Measurements from ENCODE around the gene NTRK2.

DNA sequence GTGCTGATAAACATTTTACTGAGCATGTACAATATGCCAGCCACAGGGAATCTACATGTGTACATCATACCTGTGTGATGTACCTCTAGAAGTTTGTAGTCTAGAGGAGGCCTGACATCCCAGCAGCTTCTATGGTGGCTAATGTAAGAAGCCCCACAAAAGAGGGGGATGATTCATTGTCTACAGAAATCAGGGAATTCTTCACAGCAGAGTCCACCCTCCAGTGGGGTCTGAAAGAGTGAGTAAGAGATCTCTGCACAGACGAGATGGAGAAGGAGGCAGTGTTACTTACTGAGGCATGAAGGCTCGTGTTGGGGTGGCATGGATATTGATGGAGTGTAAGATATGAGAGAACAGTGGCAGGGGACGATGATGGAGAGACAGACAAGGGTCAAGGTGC is 103.0 kb downstream of the NTRK2 start:
- TF ChIP-seq, protein P1, sequence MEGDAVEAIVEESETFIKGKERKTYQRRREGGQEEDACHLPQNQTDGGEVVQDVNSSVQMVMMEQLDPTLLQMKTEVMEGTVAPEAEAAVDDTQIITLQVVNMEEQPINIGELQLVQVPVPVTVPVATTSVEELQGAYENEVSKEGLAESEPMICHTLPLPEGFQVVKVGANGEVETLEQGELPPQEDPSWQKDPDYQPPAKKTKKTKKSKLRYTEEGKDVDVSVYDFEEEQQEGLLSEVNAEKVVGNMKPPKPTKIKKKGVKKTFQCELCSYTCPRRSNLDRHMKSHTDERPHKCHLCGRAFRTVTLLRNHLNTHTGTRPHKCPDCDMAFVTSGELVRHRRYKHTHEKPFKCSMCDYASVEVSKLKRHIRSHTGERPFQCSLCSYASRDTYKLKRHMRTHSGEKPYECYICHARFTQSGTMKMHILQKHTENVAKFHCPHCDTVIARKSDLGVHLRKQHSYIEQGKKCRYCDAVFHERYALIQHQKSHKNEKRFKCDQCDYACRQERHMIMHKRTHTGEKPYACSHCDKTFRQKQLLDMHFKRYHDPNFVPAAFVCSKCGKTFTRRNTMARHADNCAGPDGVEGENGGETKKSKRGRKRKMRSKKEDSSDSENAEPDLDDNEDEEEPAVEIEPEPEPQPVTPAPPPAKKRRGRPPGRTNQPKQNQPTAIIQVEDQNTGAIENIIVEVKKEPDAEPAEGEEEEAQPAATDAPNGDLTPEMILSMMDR (IDR thresholded peaks at IDR 0.05), result no peak
- TF ChIP-seq POLR2AphosphoS5 (IDR thresholded peaks at IDR 0.05), result no peak
- no peak for TF ChIP-seq POLR2A (IDR thresholded peaks at IDR 0.05)
- TF ChIP-seq EP300 (IDR thresholded peaks at IDR 0.05), result no peak

Data from upper lobe of left lung (tissue), 4 donors.